Measurements from ENCODE around the gene ECI1. TPM values are rescaled to one million over a fixed set of nuclear protein-coding genes. Genes with fewer than 3 reads are reported as not detected.
"Not testable (repeated sequence)": the region's sequence is repeated elsewhere in the genome, so short reads cannot be mapped to it uniquely, and the experiment has no call there.

Gene ECI1
- polyA plus RNA-seq, 4 donors: 86.1 to 246 (median 166) TPM

DNA sequence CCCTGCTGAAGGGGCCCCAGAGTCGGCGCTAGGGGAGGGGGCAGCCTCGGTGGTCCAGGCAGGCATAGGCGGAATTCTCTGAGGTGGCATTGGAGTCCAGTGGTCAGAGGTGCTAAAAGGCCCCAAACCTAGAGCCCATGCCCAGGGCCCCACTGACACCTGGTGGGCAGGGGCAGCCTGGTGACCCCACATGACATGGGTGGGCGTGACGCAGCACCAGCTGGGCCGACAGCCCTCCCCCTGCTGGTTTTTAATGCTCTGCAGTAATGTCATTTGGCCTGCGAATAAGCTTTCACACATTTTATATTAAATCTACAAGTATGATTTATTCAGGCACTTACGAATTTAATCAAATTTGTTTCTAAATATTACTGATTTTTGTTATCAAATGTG is 18.7 kb upstream of the ECI1 start:
- 79 to 90% (median 85%) methylated on average over 9 of the region's 9 CpGs for WGBS, 3 donors
- no peaks in the 10 kb centered on the region for H3K27me3 ChIP-seq (ENCODE audit: control insufficient read depth in 3 of 3, insufficient read depth in 3 of 3, low read length in 3 of 3)
- no peak overlapping the region for H3K27ac ChIP-seq (ENCODE audit: low read depth in 1 of 3, low read length in 2 of 3)
- DNase-seq: no peak
- no peak for FAIRE-seq
- H3K36me3 ChIP-seq (ENCODE audit: control insufficient read depth in 3 of 3, insufficient read depth in 2 of 3, low read depth in 1 of 3, low read length in 3 of 3): peaks cover 0 to 20% (median 0%) of the 10 kb centered on the region in 3 donors
- H3K4me3 ChIP-seq (ENCODE audit: low read depth in 1 of 3, low read length in 3 of 3): no peak overlapping the region
- H3K9me3 ChIP-seq (ENCODE audit: control insufficient read depth in 2 of 2, insufficient read depth in 1 of 2, low read depth in 1 of 2, low read length in 1 of 2): no peaks in the 10 kb centered on the region
- H3K4me1 ChIP-seq (ENCODE audit: control insufficient read depth in 3 of 3, insufficient read depth in 2 of 3, low read depth in 1 of 3, low read length in 2 of 3): peaks cover 0 to 12% (median 8%) of the 10 kb centered on the region in 3 donors

DNA sequence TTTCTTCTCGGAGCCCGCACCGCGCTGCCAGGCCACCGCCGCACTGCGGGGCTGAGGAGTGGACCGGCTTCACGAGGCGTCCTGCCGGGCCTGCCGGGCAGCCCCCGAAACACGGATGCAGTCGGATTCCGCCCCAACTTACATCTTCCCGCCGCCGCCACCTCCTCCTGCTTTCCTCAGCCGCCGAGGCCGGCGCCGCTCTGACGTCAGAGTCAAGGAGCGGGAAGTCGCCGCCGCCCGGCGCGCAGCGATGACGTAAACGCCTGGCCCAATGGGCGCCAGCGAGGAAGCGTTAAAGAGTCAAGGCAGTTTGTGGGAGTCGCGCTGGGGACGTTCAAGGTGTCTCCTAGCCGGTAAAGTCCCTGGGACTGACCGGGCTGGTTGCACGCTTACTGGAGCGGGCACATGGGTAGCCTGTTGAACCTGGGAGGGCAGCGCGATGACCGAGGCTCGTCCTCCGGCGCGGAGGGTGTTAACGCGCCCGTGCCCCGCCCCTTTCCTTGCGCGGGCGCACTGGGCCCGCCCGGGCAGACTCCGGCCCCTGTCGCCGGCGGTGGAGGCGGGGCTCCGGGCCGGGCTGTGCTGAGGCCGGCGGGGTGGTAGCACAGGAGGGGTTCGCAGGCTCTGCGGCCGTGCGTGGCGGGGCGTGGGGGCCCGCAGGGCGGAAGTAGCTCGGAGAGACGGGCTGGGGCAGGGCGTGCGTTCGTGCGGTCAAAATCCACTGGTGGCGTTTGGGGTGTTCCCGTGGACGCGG is 16.7 kb upstream of the ECI1 start, which contains the start of gene RNPS1:
RNPS1 (minus strand) TSS at position 214 of the 754 bp plus-strand sequence. CDS start 3,483 bp downstream, outside the sequence.
- Histone ChIP-seq H3K9me3 (ENCODE audit: control insufficient read depth in 2 of 2, insufficient read depth in 1 of 2, low read depth in 1 of 2, low read length in 1 of 2) (no peaks in the 10 kb centered on the region), H3K4me1 (ENCODE audit: control insufficient read depth in 3 of 3, insufficient read depth in 2 of 3, low read depth in 1 of 3, low read length in 2 of 3) (peaks cover 0 to 12% (median 8%) of the 10 kb centered on the region in 3 donors), H3K27me3 (ENCODE audit: control insufficient read depth in 3 of 3, insufficient read depth in 3 of 3, low read length in 3 of 3) (no peaks in the 10 kb centered on the region), H3K4me3 (ENCODE audit: low read depth in 1 of 3, low read length in 3 of 3) (peak within 1 kb of the TSS; percentile 75 to 92 (median 84)), H3K27ac (ENCODE audit: low read depth in 1 of 3, low read length in 2 of 3) (peak within 1 kb of the TSS; percentile 82 to 100 (median 98)), H3K36me3 (ENCODE audit: control insufficient read depth in 3 of 3, insufficient read depth in 2 of 3, low read depth in 1 of 3, low read length in 3 of 3) (peaks cover 6 to 31% (median 7%) of the 10 kb centered on the region in 3 donors)
- DNase-seq: peak; percentile 95 to 100
- 1 to 3% (median 2%) methylated on average over 80 to 88 of the region's 88 CpGs for WGBS, 3 donors
- FAIRE-seq: no peak

DNA sequence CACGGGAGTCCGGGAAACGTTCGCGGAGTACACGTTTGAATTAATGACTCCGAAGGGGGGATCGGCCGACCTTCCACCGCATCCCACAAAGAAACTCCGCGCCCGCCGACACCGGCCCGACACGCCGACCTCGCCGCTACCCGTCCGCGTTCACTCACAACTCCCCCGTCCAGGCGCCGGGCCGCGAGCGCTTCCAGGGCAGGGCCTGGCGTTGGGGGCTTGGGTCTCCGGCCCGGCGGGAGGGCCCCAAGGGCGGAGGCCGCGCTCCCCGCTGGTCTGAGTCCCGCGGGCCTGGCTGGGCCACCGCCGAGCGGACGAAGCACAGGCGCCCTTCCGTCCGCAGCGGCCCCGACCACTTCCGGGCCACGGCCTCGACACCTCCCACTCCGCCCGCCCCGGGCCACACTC is 16.1 kb upstream of the ECI1 start:
- H3K27ac ChIP-seq (ENCODE audit: low read depth in 1 of 3, low read length in 2 of 3): peak overlapping the region; percentile 82 to 100 (median 98)
- H3K36me3 ChIP-seq (ENCODE audit: control insufficient read depth in 3 of 3, insufficient read depth in 2 of 3, low read depth in 1 of 3, low read length in 3 of 3): peaks cover 9 to 36% (median 10%) of the 10 kb centered on the region in 3 donors
- 0 to 1% (median 0%) methylated on average over 46 to 54 of the region's 54 CpGs for WGBS, 3 donors
- H3K4me3 ChIP-seq (ENCODE audit: low read depth in 1 of 3, low read length in 3 of 3): peak overlapping the region; percentile 75 to 92 (median 84)
- not testable (repeated sequence) for H3K9me3 ChIP-seq (ENCODE audit: control insufficient read depth in 2 of 2, insufficient read depth in 1 of 2, low read depth in 1 of 2, low read length in 1 of 2); FAIRE-seq; H3K27me3 ChIP-seq (ENCODE audit: control insufficient read depth in 3 of 3, insufficient read depth in 3 of 3, low read length in 3 of 3); DNase-seq
- H3K4me1 ChIP-seq (ENCODE audit: control insufficient read depth in 3 of 3, insufficient read depth in 2 of 3, low read depth in 1 of 3, low read length in 2 of 3): peaks cover 0 to 12% (median 8%) of the 10 kb centered on the region in 3 donors

DNA sequence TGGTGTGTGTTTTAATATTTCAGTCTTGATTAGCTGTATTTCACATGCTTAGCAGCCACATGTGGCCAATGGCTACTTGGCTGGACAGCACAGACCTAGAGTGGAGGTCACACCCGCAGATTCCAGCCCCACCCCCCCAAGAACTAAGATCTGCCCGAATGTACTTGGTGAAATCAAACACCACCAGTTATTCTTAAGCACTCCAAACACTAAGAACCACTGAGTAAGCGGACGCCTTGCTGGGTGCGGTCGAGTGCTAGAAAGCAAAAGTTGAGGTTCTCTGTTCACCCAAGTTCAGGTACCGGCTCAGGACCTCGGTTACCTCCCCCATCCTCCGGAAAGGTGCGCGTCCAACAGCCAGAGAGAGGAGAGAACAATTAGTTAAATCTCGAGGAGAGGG is 15.5 kb upstream of the ECI1 start:
- Histone ChIP-seq H3K4me1 (ENCODE audit: control insufficient read depth in 3 of 3, insufficient read depth in 2 of 3, low read depth in 1 of 3, low read length in 2 of 3) (peaks cover 0 to 12% (median 8%) of the 10 kb centered on the region in 3 donors), H3K4me3 (ENCODE audit: low read depth in 1 of 3, low read length in 3 of 3) (peak overlapping the region in 2 of 3 donors; percentile 75 to 92), H3K36me3 (ENCODE audit: control insufficient read depth in 3 of 3, insufficient read depth in 2 of 3, low read depth in 1 of 3, low read length in 3 of 3) (peaks cover 11 to 37% (median 14%) of the 10 kb centered on the region in 3 donors), H3K27ac (ENCODE audit: low read depth in 1 of 3, low read length in 2 of 3) (peak overlapping the region in 1 of 3 donors; percentile 98)
- DNase-seq: peak; percentile 17 to 18
- WGBS, 3 donors: 0 to 5% (median 0%) methylated on average over 6 to 11 of the region's 12 CpGs
- H3K27me3 ChIP-seq (ENCODE audit: control insufficient read depth in 3 of 3, insufficient read depth in 3 of 3, low read length in 3 of 3); H3K9me3 ChIP-seq (ENCODE audit: control insufficient read depth in 2 of 2, insufficient read depth in 1 of 2, low read depth in 1 of 2, low read length in 1 of 2); FAIRE-seq: not testable (repeated sequence)

DNA sequence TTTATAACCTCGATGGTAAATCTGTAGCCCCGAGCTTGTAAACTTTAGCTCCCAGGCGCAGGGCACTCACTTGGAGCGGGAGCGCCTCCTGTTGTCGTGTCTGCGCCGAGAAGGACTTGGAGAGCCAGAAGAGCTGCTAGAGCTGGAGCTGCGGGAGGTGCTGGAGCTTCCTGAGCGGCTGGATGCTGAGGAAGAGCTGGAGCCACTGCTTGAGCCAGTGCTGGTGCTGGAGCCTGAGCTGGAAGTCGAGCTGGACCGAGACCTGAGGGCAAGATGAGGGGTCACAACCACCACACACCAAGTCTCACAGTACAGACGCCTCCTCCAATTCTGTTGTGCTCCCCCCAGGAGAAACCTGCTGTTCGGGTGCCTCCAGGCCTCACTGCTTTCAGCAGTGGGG is 11.6 kb upstream of the ECI1 start:
- peaks cover 16 to 51% (median 20%) of the 10 kb centered on the region in 3 donors for H3K36me3 ChIP-seq (ENCODE audit: control insufficient read depth in 3 of 3, insufficient read depth in 2 of 3, low read depth in 1 of 3, low read length in 3 of 3)
- FAIRE-seq; H3K4me3 ChIP-seq (ENCODE audit: low read depth in 1 of 3, low read length in 3 of 3); H3K27ac ChIP-seq (ENCODE audit: low read depth in 1 of 3, low read length in 2 of 3); H3K4me1 ChIP-seq (ENCODE audit: control insufficient read depth in 3 of 3, insufficient read depth in 2 of 3, low read depth in 1 of 3, low read length in 2 of 3); H3K9me3 ChIP-seq (ENCODE audit: control insufficient read depth in 2 of 2, insufficient read depth in 1 of 2, low read depth in 1 of 2, low read length in 1 of 2); DNase-seq; H3K27me3 ChIP-seq (ENCODE audit: control insufficient read depth in 3 of 3, insufficient read depth in 3 of 3, low read length in 3 of 3): not testable (repeated sequence)
- WGBS, 3 donors: 79 to 89% (median 83%) methylated on average over 14 of the region's 14 CpGs

DNA sequence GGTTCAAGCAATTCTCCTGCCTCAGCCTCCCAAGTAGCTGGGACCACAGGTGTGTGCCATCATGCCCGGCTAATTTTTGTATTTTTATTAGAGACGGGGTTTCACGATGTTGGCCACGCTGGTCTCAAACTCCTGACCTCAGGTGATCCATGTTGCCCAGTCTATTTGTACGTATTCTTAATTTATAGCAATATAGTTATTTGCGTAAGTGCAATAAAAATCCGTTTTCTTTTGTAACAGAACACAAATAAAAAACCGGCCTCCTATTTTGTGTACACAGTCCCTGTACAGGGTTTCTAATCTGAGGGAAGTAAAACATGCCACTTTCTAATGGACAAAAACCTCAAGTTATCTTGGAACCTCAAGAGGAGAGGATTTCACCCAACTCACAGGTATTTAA is 8.9 kb upstream of the ECI1 start:
- peaks cover 28 to 74% (median 30%) of the 10 kb centered on the region in 3 donors for H3K36me3 ChIP-seq (ENCODE audit: control insufficient read depth in 3 of 3, insufficient read depth in 2 of 3, low read depth in 1 of 3, low read length in 3 of 3)

DNA sequence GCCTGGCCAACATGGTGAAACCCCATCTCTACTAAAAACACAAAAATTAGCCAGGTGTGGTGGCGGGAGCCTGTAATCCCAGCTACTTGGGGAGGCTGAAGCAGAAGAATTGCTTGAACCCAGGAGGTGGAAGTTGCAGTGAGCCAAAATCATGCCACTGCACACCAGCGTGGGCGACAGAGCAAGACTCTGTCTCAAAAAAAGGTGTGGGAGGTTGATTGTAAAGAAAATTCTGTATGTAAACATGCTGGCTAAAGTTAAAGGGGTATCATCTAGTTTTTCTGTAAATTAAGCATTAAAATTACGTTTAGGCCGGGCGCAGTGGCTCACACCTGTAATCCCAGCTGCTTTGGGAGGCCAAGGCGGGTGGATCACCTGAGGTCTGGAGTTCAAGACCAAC is 7.1 kb upstream of the ECI1 start:
- FAIRE-seq; H3K4me1 ChIP-seq (ENCODE audit: control insufficient read depth in 3 of 3, insufficient read depth in 2 of 3, low read depth in 1 of 3, low read length in 2 of 3): not testable (repeated sequence)

More for the DNA sequence above, 8.9 kb upstream of the ECI1 start:
- FAIRE-seq: no peak
- Histone ChIP-seq H3K9me3 (ENCODE audit: control insufficient read depth in 2 of 2, insufficient read depth in 1 of 2, low read depth in 1 of 2, low read length in 1 of 2) (no peaks in the 10 kb centered on the region), H3K4me3 (ENCODE audit: low read depth in 1 of 3, low read length in 3 of 3) (no peak overlapping the region), H3K27ac (ENCODE audit: low read depth in 1 of 3, low read length in 2 of 3) (no peak overlapping the region), H3K4me1 (ENCODE audit: control insufficient read depth in 3 of 3, insufficient read depth in 2 of 3, low read depth in 1 of 3, low read length in 2 of 3) (no peaks in the 10 kb centered on the region), H3K27me3 (ENCODE audit: control insufficient read depth in 3 of 3, insufficient read depth in 3 of 3, low read length in 3 of 3) (no peaks in the 10 kb centered on the region)
- 89 to 95% (median 91%) methylated on average over 8 of the region's 8 CpGs for WGBS, 3 donors
- DNase-seq: no peak

DNA sequence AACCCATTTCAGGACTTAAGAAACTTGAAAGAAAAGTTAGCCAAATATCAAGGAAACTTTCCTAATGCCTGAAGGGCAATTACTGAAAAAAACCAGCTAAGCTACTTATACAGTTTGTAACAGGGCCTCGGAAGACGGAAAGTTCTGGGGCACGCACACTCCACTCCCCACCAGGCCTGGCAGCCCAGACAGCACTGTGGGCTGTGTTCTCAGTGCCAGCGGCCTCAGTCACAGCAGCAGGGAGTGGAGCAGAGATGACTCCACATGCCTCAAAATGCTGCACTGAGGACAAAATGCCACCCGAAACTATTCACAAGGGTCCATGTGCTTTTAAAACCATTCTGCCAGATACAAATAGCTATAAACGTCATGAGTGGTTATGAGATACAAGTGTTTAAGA is 6.3 kb upstream of the ECI1 start:
- H3K4me1 ChIP-seq (ENCODE audit: control insufficient read depth in 3 of 3, insufficient read depth in 2 of 3, low read depth in 1 of 3, low read length in 2 of 3): no peaks in the 10 kb centered on the region
- H3K9me3 ChIP-seq (ENCODE audit: control insufficient read depth in 2 of 2, insufficient read depth in 1 of 2, low read depth in 1 of 2, low read length in 1 of 2): no peaks in the 10 kb centered on the region
- DNase-seq: no peak
- H3K27ac ChIP-seq (ENCODE audit: low read depth in 1 of 3, low read length in 2 of 3): no peak overlapping the region
- no peak overlapping the region for H3K4me3 ChIP-seq (ENCODE audit: low read depth in 1 of 3, low read length in 3 of 3)
- peaks cover 24 to 79% (median 34%) of the 10 kb centered on the region in 3 donors for H3K36me3 ChIP-seq (ENCODE audit: control insufficient read depth in 3 of 3, insufficient read depth in 2 of 3, low read depth in 1 of 3, low read length in 3 of 3)
- 92 to 94% (median 93%) methylated on average over 6 of the region's 6 CpGs for WGBS, 3 donors
- FAIRE-seq: no peak
- H3K27me3 ChIP-seq (ENCODE audit: control insufficient read depth in 3 of 3, insufficient read depth in 3 of 3, low read length in 3 of 3): no peaks in the 10 kb centered on the region

More for the DNA sequence above, 7.1 kb upstream of the ECI1 start:
- H3K27ac ChIP-seq (ENCODE audit: low read depth in 1 of 3, low read length in 2 of 3); H3K4me3 ChIP-seq (ENCODE audit: low read depth in 1 of 3, low read length in 3 of 3); H3K27me3 ChIP-seq (ENCODE audit: control insufficient read depth in 3 of 3, insufficient read depth in 3 of 3, low read length in 3 of 3); H3K9me3 ChIP-seq (ENCODE audit: control insufficient read depth in 2 of 2, insufficient read depth in 1 of 2, low read depth in 1 of 2, low read length in 1 of 2); DNase-seq: not testable (repeated sequence)
- peaks cover 29 to 80% (median 37%) of the 10 kb centered on the region in 3 donors for H3K36me3 ChIP-seq (ENCODE audit: control insufficient read depth in 3 of 3, insufficient read depth in 2 of 3, low read depth in 1 of 3, low read length in 3 of 3)
- WGBS, 3 donors: 93 to 97% (median 97%) methylated on average over 7 of the region's 7 CpGs
